A549 (cell line): ENCODE results near the gene SGSH. TPM values are rescaled to one million over a fixed set of nuclear protein-coding genes. Genes with fewer than 3 reads are reported as not detected.

Experiments used
- ATAC-seq, 2 experiments: fragments of 200-7000 bp in 1 of 2; fragments of >200 bp in 1 of 2; cut with Nextera tagmentation in 1 of 2; cut with Tn5 transposase in 1 of 2; 3 replicates each; pipeline versions ENCODE4 v1.8.0 to v1.9.1; 2018 to 2020; ENCODE audit warnings: mild to moderate bottlenecking in 1 of 2, moderate library complexity in 1 of 2
- CTCF ChIA-PET: fragments of 300-600 bp; sonication (Branson Sonifier 250); formaldehyde crosslinking; extraction: SDS; loops from one replicate; lab custom pipeline; 2021; ENCODE audit warnings: antibody characterized with exemption, inconsistent platforms; lab: Yijun Ruan, JAX
- POLR2A ChIA-PET: fragments of 350-600 bp; formaldehyde crosslinking; extraction: SDS; loops from one replicate; lab custom pipeline; 2021; ENCODE audit warnings: antibody characterized with exemption, inconsistent platforms; lab: Yijun Ruan, JAX
- DNase-seq, 2 experiments: peaks; one replicate each; pipeline versions ENCODE4 v3.0.0 to v3.0.0-alpha.2; 2011 to 2016; ENCODE audit warnings: low read depth in 1 of 2, low spot score in 1 of 2
- FAIRE-seq: peaks from 2 replicates; lab custom pipeline; 2011; peaks lifted over from hg19 to GRCh38; lab: Jason Lieb, UNC
- H3K27ac ChIP-seq, 2 experiments: fragments of >200 bp; sonication (Bioruptor Twin); formaldehyde crosslinking; 3 replicates each; pipeline ENCODE4 v1.5.1; 2016 to 2017
- H3K4me1 ChIP-seq: fragments of >200 bp; sonication (Bioruptor Twin); formaldehyde crosslinking; 3 replicates; pipeline ENCODE4 v1.6.1; 2016
- H3K4me2 ChIP-seq: fragments of >200 bp; sonication (Bioruptor Twin); formaldehyde crosslinking; 3 replicates; pipeline ENCODE4 v1.6.1; 2016
- H3K4me3 ChIP-seq: fragments of >200 bp; sonication (Bioruptor Twin); formaldehyde crosslinking; 3 replicates; pipeline ENCODE4 v1.5.1; 2016
- H3K9me3 ChIP-seq: fragments of >200 bp; sonication (Bioruptor Twin); formaldehyde crosslinking; 3 replicates; pipeline ENCODE4 v1.6.1; 2016
- BHLHE40 ChIP-seq: IDR thresholded peaks from 2 replicates; pipeline ENCODE4 v1.6.1; 2012; ENCODE audit warnings: low read depth, low read length, inconsistent platforms
- CHD2 ChIP-seq: fragments of 150-350 bp; IDR thresholded peaks from 2 replicates; pipeline ENCODE4 v1.6.1; 2014; ENCODE audit warnings: low read length; ENCODE audit not compliant: partially characterized antibody
- E2F6 ChIP-seq: IDR thresholded peaks from 2 replicates; pipeline ENCODE4 v1.6.1; 2012; ENCODE audit warnings: low read depth, borderline replicate concordance
- GATA3 ChIP-seq: IDR thresholded peaks from 2 replicates; pipeline ENCODE4 v1.6.1; 2012; ENCODE audit warnings: borderline replicate concordance
- HES2 ChIP-seq: fragments of >200 bp; sonication (Bioruptor Twin); formaldehyde crosslinking; IDR thresholded peaks from 2 replicates; pipeline ENCODE4 v1.6.1; 2016
- HEYL ChIP-seq: fragments of 250-450 bp; sonication (Bioruptor Pico); IDR thresholded peaks from 2 replicates; pipeline ENCODE4 v1.8.0; 2021; ENCODE audit warnings: mild to moderate bottlenecking, moderate library complexity
- JUN ChIP-seq, 2 experiments: fragments of >200 bp; sonication (Bioruptor Twin); formaldehyde crosslinking; IDR thresholded peaks; 2 replicates in 1 of 2; 3 replicates in 1 of 2; pipeline ENCODE4 v1.6.1; 2016 to 2017
- KDM5A ChIP-seq: fragments of 200-600 bp; sonication (generic); IDR thresholded peaks from 2 replicates; pipeline ENCODE4 v1.6.1; 2016; ENCODE audit warnings: antibody characterized with exemption, mild to moderate bottlenecking
- NFE2L2 ChIP-seq: fragments of 150-350 bp; conservative IDR thresholded peaks from 2 replicates; pipeline ENCODE4 v1.6.1; 2014; ENCODE audit warnings: low read length
- PBX3 ChIP-seq: IDR thresholded peaks from 2 replicates; pipeline ENCODE4 v1.6.1; 2012
- PHF8 ChIP-seq: fragments of 200-600 bp; sonication (generic); IDR thresholded peaks from 2 replicates; pipeline ENCODE4 v1.6.1; 2016; ENCODE audit warnings: low read depth, mild to moderate bottlenecking, antibody characterized with exemption, moderate library complexity, borderline replicate concordance
- RARB ChIP-seq: fragments of 250-450 bp; sonication (Bioruptor Pico); IDR thresholded peaks from 2 replicates; pipeline ENCODE4 v1.8.0; 2021; ENCODE audit warnings: mild to moderate bottlenecking, moderate library complexity
- RCOR1 ChIP-seq: fragments of 150-350 bp; IDR thresholded peaks from 2 replicates; pipeline ENCODE4 v1.6.1; 2014; ENCODE audit warnings: antibody characterized with exemption, low read length, low read depth
- REST ChIP-seq: fragments of 200-600 bp; sonication (generic); IDR thresholded peaks from 2 replicates; pipeline ENCODE4 v1.6.1; 2016; ENCODE audit warnings: antibody characterized with exemption, mild to moderate bottlenecking, moderate library complexity
- RFX5 ChIP-seq: fragments of 450-650 bp; IDR thresholded peaks from 2 replicates; pipeline ENCODE4 v1.7.1; 2014; ENCODE audit warnings: antibody characterized with exemption, mild to moderate bottlenecking, moderate library complexity
- SREBF2 ChIP-seq: fragments of 450-650 bp; IDR thresholded peaks from 2 replicates; pipeline ENCODE4 v1.6.1; 2014; ENCODE audit warnings: mild to moderate bottlenecking, moderate library complexity
- USF2 ChIP-seq: fragments of 450-650 bp; IDR thresholded peaks from 2 replicates; pipeline ENCODE4 v1.6.1; 2014; ENCODE audit warnings: antibody characterized with exemption
- ZFP36 ChIP-seq: fragments of 450-650 bp; IDR thresholded peaks from 2 replicates; pipeline ENCODE4 v1.6.1; 2014; ENCODE audit warnings: borderline replicate concordance; ENCODE audit not compliant: partially characterized antibody
- ZNF302 ChIP-seq: fragments of 250-450 bp; sonication (Bioruptor Pico); IDR thresholded peaks from 2 replicates; pipeline ENCODE4 v1.9.0; 2021; ENCODE audit warnings: inconsistent platforms, mild to moderate bottlenecking, moderate library complexity
- WGBS: methylation state at CpG from one replicate; pipeline ENCODE4 v1.1.6; 2017; ENCODE audit errors: missing lambda C conversion rate; 5-methylcytosine and 5-hydroxymethylcytosine counted together
- polyA plus RNA-seq, 4 experiments: library from polyadenylated mRNA; depleted of rRNA in 3 of 4; stranded (reverse); fragments of >200 nt; fragmentation: RNase III in 1 of 4; extraction: RNeasy Plus Mini Kit Qiagen cat#74134 plus additional on column Dnase treatment in 1 of 4; gene quantifications; 2 replicates in 3 of 4; 3 replicates in 1 of 4; pipeline ENCODE4 v1.2.3, GENCODE V29; 2011 to 2017

SGSH gene
- polyA plus RNA-seq, 2 of the 4 experiments (the other 2 are of a cell fraction) = 14.5 to 24.7 TPM

- 89% methylated on average over 18 of the region's 19 CpGs for WGBS
- CTCF ChIA-PET = interaction anchor here (0.6 to 2.5 kb wide), 7 partner anchors 9 to 1631 kb away, joined by 3 to 12 read pairs (median 4); no protein-coding TSS in a partner anchor
- Histone ChIP-seq H3K4me2 (no peak overlapping the region), H3K4me3 (no peak overlapping the region), H3K4me1 (peaks cover 6% of the 10 kb centered on the region; the same call in 2 of the 3 replicates), H3K27ac (no peak overlapping the region), H3K9me3 (no peaks in the 10 kb centered on the region)
- TF ChIP-seq JUN (IDR thresholded peaks at IDR 0.05) (no peak), ZNF302 (CRISPR knock-in tag) (no peak), E2F6 (no peak)
- POLR2A ChIA-PET = no interaction called here
- peak in 1 of 2 experiments; percentile 10; a peak in 1 of 6 replicates for ATAC-seq
- FAIRE-seq = no peak
- DNase-seq = no peak
Measured at GRCh38 chr17:80204626-80205468, 15.3 kb downstream of the SGSH start.

GRCh38 chr17:80203471-80203963 lies 16.6 kb downstream of the SGSH start:
- Histone ChIP-seq H3K4me2 (no peak overlapping the region), H3K4me1 (peaks cover 6% of the 10 kb centered on the region; the same call in 2 of the 3 replicates), H3K4me3 (no peak overlapping the region), H3K27ac (peak overlapping the region in 1 of 2 experiments; percentile 62; a peak in 2 of 6 replicates), H3K9me3 (no peaks in the 10 kb centered on the region)
- no peak for DNase-seq
- FAIRE-seq = no peak
- ChIA-PET POLR2A (interaction anchor here (0.8 kb wide), 1 partner anchor 70 kb away, joined by 3 read pairs; no protein-coding TSS in a partner anchor), CTCF (interaction anchor here (0.7 to 2.5 kb wide), 6 partner anchors 8 to 102 kb away, joined by 3 to 12 read pairs (median 6); partner anchors contain the start of gene GAA)
- no peak for TF ChIP-seq USF2
- no peak for TF ChIP-seq PHF8
- no peak for TF ChIP-seq BHLHE40
- no peak for TF ChIP-seq HEYL (CRISPR knock-in tag)
- no peak for TF ChIP-seq GATA3
- no peak for TF ChIP-seq CHD2
- no peak for TF ChIP-seq NFE2L2
- no peak for TF ChIP-seq RCOR1
- no peak for TF ChIP-seq E2F6
- TF ChIP-seq KDM5A = no peak
- TF ChIP-seq RFX5 = no peak
- no peak for TF ChIP-seq SREBF2
- TF ChIP-seq ZFP36 = no peak
- no peak for TF ChIP-seq RARB (CRISPR knock-in tag)
- TF ChIP-seq REST = no peak
- no peak for TF ChIP-seq HES2
- TF ChIP-seq PBX3 = no peak
- 86% methylated on average over 11 of the region's 11 CpGs for WGBS
- ATAC-seq = peak; percentile 16 to 18; a peak in 2 of 6 replicates
